ENCODE measurements around the gene INPP5B. TPM values are rescaled to one million over a fixed set of nuclear protein-coding genes. Genes with fewer than 3 reads are reported as not detected.

The INPP5B gene
- total RNA-seq, 1 experiment from 2014 or later = 26.8 TPM

- TF ChIP-seq AFF4 (CRISPR knock-in tag; IDR thresholded peaks at IDR 0.05; ENCODE audit: borderline replicate concordance) (no peak), NR3C1 (CRISPR knock-in tag; conservative IDR thresholded peaks at IDR 0.05; ENCODE audit: low read depth) (no peak), CTCF (IDR thresholded peaks at IDR 0.05) (no peak), PRDM15 (CRISPR knock-in tag; IDR thresholded peaks at IDR 0.05) (no peak), FOXK1 (CRISPR knock-in tag; IDR thresholded peaks at IDR 0.05) (no peak), SMAD4 (CRISPR knock-in tag; IDR thresholded peaks at IDR 0.05) (no peak), ATF6 (CRISPR knock-in tag; IDR thresholded peaks at IDR 0.05) (no peak), USF2 (CRISPR knock-in tag; IDR thresholded peaks at IDR 0.05) (no peak), TEAD4 (CRISPR knock-in tag; IDR thresholded peaks at IDR 0.05) (no peak), RORB (CRISPR knock-in tag; IDR thresholded peaks at IDR 0.05) (no peak), ZNF396 (CRISPR knock-in tag; IDR thresholded peaks at IDR 0.05; ENCODE audit: borderline replicate concordance) (no peak), GRHL2 (CRISPR knock-in tag; IDR thresholded peaks at IDR 0.05; ENCODE audit: insufficient replicate concordance, severe bottlenecking) (no peak)
Observed at GRCh38 chr1:37825506-37825905, 121.3 kb downstream of the INPP5B start (continued).

GRCh38 chr1:37824001-37824400, 122.9 kb downstream of the INPP5B start:
- Mint-ChIP-seq H3K36me3 (peaks cover 31% of the 10 kb centered on the region), H3K27me3 (ENCODE audit: low read depth) (no peaks in the 10 kb centered on the region), H3K9me3 (no peaks in the 10 kb centered on the region), H3K4me3 (no peak overlapping the region), H3K4me1 (no peaks in the 10 kb centered on the region), H3K27ac (no peak overlapping the region)
- ChIA-PET POLR2A (no interaction called here), CTCF (no interaction called here)
- ATAC-seq (no peak), DNase-seq (ENCODE audit: low spot score) (no peak)
- no peak for TF ChIP-seq RELA (CRISPR knock-in tag; IDR thresholded peaks at IDR 0.05; ENCODE audit: borderline replicate concordance)
- TF ChIP-seq AR (CRISPR knock-in tag; IDR thresholded peaks at IDR 0.05) = no peak
- no peak for TF ChIP-seq ATF6 (CRISPR knock-in tag; IDR thresholded peaks at IDR 0.05)
- TF ChIP-seq ETV6 (CRISPR knock-in tag; IDR thresholded peaks at IDR 0.05) = no peak
- TF ChIP-seq ZBTB21 (CRISPR knock-in tag; IDR thresholded peaks at IDR 0.05; ENCODE audit: borderline replicate concordance) = no peak
- no peak for TF ChIP-seq CREB1 (CRISPR knock-in tag; IDR thresholded peaks at IDR 0.05)
- TF ChIP-seq NR3C1 (CRISPR knock-in tag; conservative IDR thresholded peaks at IDR 0.05; ENCODE audit: low read depth) = no peak
- TF ChIP-seq TP53 (CRISPR knock-in tag; IDR thresholded peaks at IDR 0.05) = no peak
- TF ChIP-seq ZMAT4 (CRISPR knock-in tag; IDR thresholded peaks at IDR 0.05) = no peak
